ENCODE results near the gene HECTD4.

DNA sequence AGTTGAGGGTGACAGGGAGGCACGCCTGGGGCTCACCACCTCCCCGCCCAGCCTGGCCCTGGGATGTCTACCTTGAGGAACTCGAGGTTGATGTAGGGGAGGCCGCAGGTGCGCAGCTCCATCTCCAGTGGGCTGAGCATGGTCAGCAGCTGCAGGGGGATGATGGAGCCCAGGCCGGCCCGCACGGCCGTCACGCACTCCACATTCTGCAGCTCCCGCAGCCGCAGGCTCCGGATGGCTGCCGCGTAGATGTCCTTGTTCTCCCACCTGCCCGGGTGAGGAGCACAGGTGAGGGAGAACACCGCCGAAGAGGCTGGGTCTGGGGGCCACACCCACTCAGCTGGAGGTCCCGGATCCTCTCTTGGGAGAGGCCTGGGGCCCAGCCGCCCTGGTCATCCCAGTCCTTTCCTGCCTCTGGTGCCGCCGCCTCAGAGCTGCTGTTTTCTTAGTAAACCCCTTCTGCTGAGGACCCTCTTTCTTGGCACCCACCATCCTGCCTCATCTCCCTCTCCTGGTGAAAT, 218.7 kb downstream of the HECTD4 start:
- no peak for TF ChIP-seq EZH2 (IDR thresholded peaks at IDR 0.05; ENCODE audit: low read depth)
- TF ChIP-seq, protein P1, sequence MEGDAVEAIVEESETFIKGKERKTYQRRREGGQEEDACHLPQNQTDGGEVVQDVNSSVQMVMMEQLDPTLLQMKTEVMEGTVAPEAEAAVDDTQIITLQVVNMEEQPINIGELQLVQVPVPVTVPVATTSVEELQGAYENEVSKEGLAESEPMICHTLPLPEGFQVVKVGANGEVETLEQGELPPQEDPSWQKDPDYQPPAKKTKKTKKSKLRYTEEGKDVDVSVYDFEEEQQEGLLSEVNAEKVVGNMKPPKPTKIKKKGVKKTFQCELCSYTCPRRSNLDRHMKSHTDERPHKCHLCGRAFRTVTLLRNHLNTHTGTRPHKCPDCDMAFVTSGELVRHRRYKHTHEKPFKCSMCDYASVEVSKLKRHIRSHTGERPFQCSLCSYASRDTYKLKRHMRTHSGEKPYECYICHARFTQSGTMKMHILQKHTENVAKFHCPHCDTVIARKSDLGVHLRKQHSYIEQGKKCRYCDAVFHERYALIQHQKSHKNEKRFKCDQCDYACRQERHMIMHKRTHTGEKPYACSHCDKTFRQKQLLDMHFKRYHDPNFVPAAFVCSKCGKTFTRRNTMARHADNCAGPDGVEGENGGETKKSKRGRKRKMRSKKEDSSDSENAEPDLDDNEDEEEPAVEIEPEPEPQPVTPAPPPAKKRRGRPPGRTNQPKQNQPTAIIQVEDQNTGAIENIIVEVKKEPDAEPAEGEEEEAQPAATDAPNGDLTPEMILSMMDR (conservative IDR thresholded peaks at IDR 0.05) = no peak

All from PC-9 (cell line).